Lung (tissue), 12 donors: ENCODE data around the gene SMTNL2. TPM values are rescaled to one million over a fixed set of nuclear protein-coding genes. Genes with fewer than 3 reads are reported as not detected.
A peak's percentile ranks its signal among the peaks of the same experiment; 100 is the strongest.
"Not testable (repeated sequence)": the region's sequence is repeated elsewhere in the genome, so short reads cannot be mapped to it uniquely, and the experiment has no call there.

Experiments used
- ATAC-seq: fragments of 200-7000 bp; cut with Tn5 transposase; one replicate; pipeline ENCODE4 v1.9.1; 2020; ENCODE audit warnings: moderate number of reproducible peaks; ENCODE audit not compliant: insufficient read depth, low FRiP score
- DNase-seq, 3 donors: peaks; one replicate each; pipeline ENCODE4 v3.0.0-alpha.2; 2013 to 2017
- H3K27ac ChIP-seq, 2 donors: one replicate each; pipeline ENCODE4 v1.5.1; 2013; ENCODE audit warnings: mild to moderate bottlenecking in 2 of 2, moderate library complexity in 2 of 2, control low read depth in 1 of 2, inconsistent platforms in 1 of 2, low read depth in 1 of 2, low read length in 1 of 2
- H3K27me3 ChIP-seq, 3 donors: one replicate each; pipeline ENCODE4 v1.5.1; 2013; ENCODE audit warnings: low read length in 2 of 3; ENCODE audit not compliant: control insufficient read depth in 3 of 3, insufficient read depth in 3 of 3
- H3K36me3 ChIP-seq, 4 donors: one replicate each; pipeline ENCODE4 v1.5.1; 2013; ENCODE audit warnings: low read length in 4 of 4, mild to moderate bottlenecking in 1 of 4, moderate library complexity in 1 of 4; ENCODE audit not compliant: control insufficient read depth in 4 of 4, insufficient read depth in 4 of 4
- H3K4me1 ChIP-seq, 5 donors: one replicate each; pipeline ENCODE4 v1.5.1; 2013; ENCODE audit warnings: low read length in 5 of 5, mild to moderate bottlenecking in 2 of 5, moderate library complexity in 1 of 5; ENCODE audit not compliant: control insufficient read depth in 5 of 5, insufficient read depth in 5 of 5
- H3K4me3 ChIP-seq: one replicate; pipeline ENCODE4 v1.5.1; 2013; ENCODE audit warnings: mild to moderate bottlenecking, control low read depth, moderate library complexity
- H3K9ac ChIP-seq, 2 donors: one replicate each; pipeline ENCODE4 v1.5.1; 2013; ENCODE audit warnings: low read length in 2 of 2, control low read depth in 1 of 2; ENCODE audit not compliant: insufficient read depth in 1 of 2
- H3K9me3 ChIP-seq, 4 donors: one replicate each; pipeline ENCODE4 v1.5.1; 2013; ENCODE audit warnings: low read length in 3 of 4, mild to moderate bottlenecking in 1 of 4, moderate library complexity in 1 of 4; ENCODE audit not compliant: control insufficient read depth in 4 of 4, insufficient read depth in 3 of 4
- WGBS, 2 donors: extraction: QIAGEN DNeasy Blood & Tissue Kit; methylation state at CpG; one replicate each; pipeline ENCODE4 v1.1.7; 2013; 5-methylcytosine and 5-hydroxymethylcytosine counted together
- polyA plus RNA-seq, 2 donors: library from polyadenylated mRNA; stranded (reverse); fragments of 200-250 nt; gene quantifications; one replicate each; pipeline ENCODE4 v1.2.1, GENCODE V29; 2013
- total RNA-seq, 2 donors: library from RNA; depleted of rRNA in 1 of 2; stranded (reverse); fragments of >200 nt in 1 of 2; gene quantifications; one replicate each; pipeline ENCODE4 v1.2.1, GENCODE V29; 2014 to 2021
- TF ChIP-seq, protein P1 (sequence below): IDR thresholded peaks from 2 replicates; pipeline ENCODE4 v1.5.1; 2012; ENCODE audit warnings: mild to moderate bottlenecking; ENCODE audit errors: control extremely low read depth, extremely low read depth
- donor health status: control.
- donor health status: control.
- donor health status: Bipolar disorder and iron deficiency.
- donor health status: healthy.
- donor health status: DM: yes; HTN: yes; CAD: no.

Gene SMTNL2
- total and polyA plus RNA-seq, 4 donors, result 1.5 to 18.1 (median 6.9) TPM

GRCh38 chr17:4636474-4637100, 52.3 kb downstream of the SMTNL2 start:
- DNase-seq (no peak), ATAC-seq (no peak)
- Histone ChIP-seq H3K27me3 (peaks cover 0 to 40% (median 14%) of the 10 kb centered on the region in 3 donors), H3K9me3 (peaks cover 0 to 4% (median 0%) of the 10 kb centered on the region in 4 donors), H3K9ac (no peak overlapping the region), H3K4me1 (peaks cover 0 to 8% (median 4%) of the 10 kb centered on the region in 5 donors), H3K4me3 (no peak overlapping the region), H3K27ac (no peak overlapping the region), H3K36me3 (no peaks in the 10 kb centered on the region)
- WGBS, 2 donors, result 44 to 46% methylated on average over 12 of the region's 12 CpGs
- TF ChIP-seq, protein P1, sequence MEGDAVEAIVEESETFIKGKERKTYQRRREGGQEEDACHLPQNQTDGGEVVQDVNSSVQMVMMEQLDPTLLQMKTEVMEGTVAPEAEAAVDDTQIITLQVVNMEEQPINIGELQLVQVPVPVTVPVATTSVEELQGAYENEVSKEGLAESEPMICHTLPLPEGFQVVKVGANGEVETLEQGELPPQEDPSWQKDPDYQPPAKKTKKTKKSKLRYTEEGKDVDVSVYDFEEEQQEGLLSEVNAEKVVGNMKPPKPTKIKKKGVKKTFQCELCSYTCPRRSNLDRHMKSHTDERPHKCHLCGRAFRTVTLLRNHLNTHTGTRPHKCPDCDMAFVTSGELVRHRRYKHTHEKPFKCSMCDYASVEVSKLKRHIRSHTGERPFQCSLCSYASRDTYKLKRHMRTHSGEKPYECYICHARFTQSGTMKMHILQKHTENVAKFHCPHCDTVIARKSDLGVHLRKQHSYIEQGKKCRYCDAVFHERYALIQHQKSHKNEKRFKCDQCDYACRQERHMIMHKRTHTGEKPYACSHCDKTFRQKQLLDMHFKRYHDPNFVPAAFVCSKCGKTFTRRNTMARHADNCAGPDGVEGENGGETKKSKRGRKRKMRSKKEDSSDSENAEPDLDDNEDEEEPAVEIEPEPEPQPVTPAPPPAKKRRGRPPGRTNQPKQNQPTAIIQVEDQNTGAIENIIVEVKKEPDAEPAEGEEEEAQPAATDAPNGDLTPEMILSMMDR, result no peak

GRCh38 chr17:4638766-4639165, 54.4 kb downstream of the SMTNL2 start:
- not testable (repeated sequence) for H3K9me3 ChIP-seq, DNase-seq, ATAC-seq, H3K36me3 ChIP-seq, H3K4me3 ChIP-seq, H3K9ac ChIP-seq, H3K27ac ChIP-seq
- WGBS, 2 donors, result 37 to 52% methylated on average over 8 of the region's 8 CpGs
- Histone ChIP-seq H3K27me3 (peaks cover 0 to 48% (median 22%) of the 10 kb centered on the region in 3 donors), H3K4me1 (peaks cover 0 to 25% (median 10%) of the 10 kb centered on the region in 5 donors)

- H3K9me3 ChIP-seq, H3K27ac ChIP-seq, H3K36me3 ChIP-seq, H3K4me3 ChIP-seq, ATAC-seq, H3K9ac ChIP-seq: not testable (repeated sequence)
- Histone ChIP-seq H3K4me1 (peaks cover 0 to 25% (median 10%) of the 10 kb centered on the region in 5 donors), H3K27me3 (peaks cover 0 to 48% (median 22%) of the 10 kb centered on the region in 3 donors)
- WGBS, 2 donors, result 6 to 9% methylated on average over 23 to 25 of the region's 56 CpGs
- peak in 1 of 3 donors; percentile 50 for DNase-seq
Observed at GRCh38 chr17:4639301-4640059, 55.2 kb downstream of the SMTNL2 start.

DNA sequence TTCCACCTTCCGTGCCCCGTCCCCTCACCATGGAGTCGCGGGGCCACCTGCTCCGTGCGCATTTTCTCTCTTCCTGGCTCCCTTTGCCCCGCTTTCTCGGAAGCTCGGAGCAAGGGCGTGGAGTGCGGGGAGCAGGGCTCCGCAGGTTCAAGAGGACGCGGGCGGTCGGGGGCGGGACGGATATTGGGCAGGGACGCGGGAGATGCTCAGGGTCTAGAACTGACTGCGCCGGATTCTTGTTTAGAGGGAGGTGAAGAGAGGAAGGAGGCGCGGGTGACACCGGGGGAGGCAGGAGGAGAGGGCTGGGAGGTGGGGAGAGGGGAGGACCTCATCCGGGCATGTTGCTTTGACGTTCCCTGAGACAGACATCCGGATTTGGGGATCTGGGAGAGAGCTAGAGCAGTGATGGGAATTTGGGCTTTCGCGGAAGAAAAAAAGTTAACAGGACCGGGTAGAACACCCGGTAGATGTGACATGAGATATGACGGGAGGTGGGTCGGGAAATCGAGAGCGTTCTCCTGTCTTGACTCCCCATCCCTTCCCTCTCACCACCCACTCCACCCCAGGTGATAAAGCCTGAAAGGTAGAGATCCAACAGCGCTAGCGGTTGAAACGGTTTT, 56.4 kb downstream of the SMTNL2 start:
- ATAC-seq, H3K4me3 ChIP-seq, H3K36me3 ChIP-seq, H3K9me3 ChIP-seq, H3K9ac ChIP-seq, DNase-seq, H3K27ac ChIP-seq: not testable (repeated sequence)
- WGBS, 2 donors, result 2 to 3% methylated on average over 32 to 33 of the region's 39 CpGs
- peaks cover 0 to 25% (median 8%) of the 10 kb centered on the region in 5 donors for H3K4me1 ChIP-seq
- H3K27me3 ChIP-seq, result peaks cover 0 to 40% (median 22%) of the 10 kb centered on the region in 3 donors
